GM23338 (cell line): Measurements from ENCODE around the gene CNOT1. TPM values are rescaled to one million over a fixed set of nuclear protein-coding genes. Genes with fewer than 3 reads are reported as not detected.

Experiments used
- ATAC-seq: fragments of 200-7000 bp; cut with Tn5 transposase; 3 replicates; pipeline ENCODE4 v1.9.1; 2020
- DNase-seq: peaks from one replicate; pipeline ENCODE4 v3.0.0-alpha.2; 2015; ENCODE audit warnings: low spot score
- H2AFZ ChIP-seq: fragments of 200-600 bp; sonication (generic); 2 replicates; pipeline ENCODE4 v1.8.0; 2016; ENCODE audit warnings: antibody characterized with exemption, mild to moderate bottlenecking, moderate library complexity
- H3F3A ChIP-seq: fragments of 200-600 bp; sonication (generic); replicated peaks from 2 replicates; pipeline ENCODE4 v1.8.0; 2017; ENCODE audit warnings: antibody characterized with exemption, mixed run types, low read depth
- H3K27ac ChIP-seq: fragments of 200-600 bp; sonication (generic); 2 replicates; pipeline ENCODE4 v1.6.1; 2016; ENCODE audit warnings: low read depth
- H3K27me3 ChIP-seq: fragments of 200-600 bp; sonication (generic); 2 replicates; pipeline ENCODE4 v1.8.0; 2016; ENCODE audit warnings: mild to moderate bottlenecking, mixed run types, moderate library complexity; ENCODE audit not compliant: insufficient read depth
- H3K36me3 ChIP-seq: fragments of 200-600 bp; sonication (generic); 2 replicates; pipeline ENCODE4 v1.8.0; 2016; ENCODE audit warnings: mild to moderate bottlenecking; ENCODE audit not compliant: insufficient read depth
- H3K4me1 ChIP-seq: fragments of 200-600 bp; sonication (generic); 2 replicates; pipeline ENCODE4 v1.8.0; 2016; ENCODE audit warnings: mild to moderate bottlenecking, moderate library complexity; ENCODE audit not compliant: insufficient read depth
- H3K4me2 ChIP-seq: fragments of 200-600 bp; sonication (generic); 2 replicates; pipeline ENCODE4 v1.7.1; 2017; ENCODE audit warnings: mixed run types
- H3K4me3 ChIP-seq: fragments of 200-600 bp; sonication (generic); 2 replicates; pipeline ENCODE4 v1.6.1; 2016; ENCODE audit warnings: mixed run types
- H3K79me2 ChIP-seq: fragments of 200-600 bp; sonication (generic); replicated peaks from 2 replicates; pipeline ENCODE4 v1.8.0; 2017; ENCODE audit warnings: mild to moderate bottlenecking; ENCODE audit not compliant: insufficient read depth
- H3K9me2 ChIP-seq: fragments of 200-600 bp; sonication (generic); 2 replicates; pipeline ENCODE4 v1.8.0; 2017; ENCODE audit not compliant: insufficient read depth
- H4K20me1 ChIP-seq: fragments of 200-600 bp; sonication (generic); replicated peaks from 2 replicates; pipeline ENCODE4 v1.8.0; 2017; ENCODE audit warnings: mild to moderate bottlenecking; ENCODE audit not compliant: insufficient read depth
- H3K27ac Mint-ChIP-seq: 2 replicates; pipeline ENCODE4 v1.8.0; 2020; ENCODE audit warnings: inconsistent platforms, mild to moderate bottlenecking, moderate library complexity, mixed read lengths
- H3K27me3 Mint-ChIP-seq: 3 replicates; pipeline ENCODE4 v1.8.0; 2022; ENCODE audit warnings: low read depth, mild to moderate bottlenecking, moderate library complexity, mixed read lengths, inconsistent platforms; ENCODE audit not compliant: insufficient read depth, poor library complexity
- H3K36me3 Mint-ChIP-seq: 3 replicates; pipeline ENCODE4 v1.8.0; 2021; ENCODE audit warnings: low read depth, mild to moderate bottlenecking, inconsistent platforms, moderate library complexity, mixed read lengths
- H3K4me1 Mint-ChIP-seq: 3 replicates; pipeline ENCODE4 v1.8.0; 2020; ENCODE audit warnings: mild to moderate bottlenecking, inconsistent platforms, mixed read lengths
- H3K4me3 Mint-ChIP-seq: 3 replicates; pipeline ENCODE4 v1.8.0; 2021; ENCODE audit warnings: moderate library complexity, mild to moderate bottlenecking, inconsistent platforms, mixed read lengths
- H3K9me3 Mint-ChIP-seq: 3 replicates; pipeline ENCODE4 v1.8.0; 2020; ENCODE audit warnings: moderate library complexity, mild to moderate bottlenecking, inconsistent platforms, mixed read lengths
- CREB1 ChIP-seq: fragments of 250-450 bp; sonication (Bioruptor Pico); IDR thresholded peaks from 2 replicates; pipeline ENCODE4 v1.5.0; 2020; ENCODE audit warnings: low read depth, mild to moderate bottlenecking, moderate library complexity
- CTCF ChIP-seq, 2 experiments: fragments of 200-600 bp in 1 of 2; sonication (generic) in 1 of 2; conservative IDR thresholded peaks; 2 replicates each; pipeline versions ENCODE4 v1.5.1 to v1.6.1; 2016 to 2017; ENCODE audit warnings: antibody characterized with exemption in 2 of 2, low read depth in 2 of 2, mild to moderate bottlenecking in 2 of 2, moderate library complexity in 1 of 2
- EZH2 ChIP-seq: fragments of 200-600 bp; sonication (generic); IDR thresholded peaks from one replicate; pipeline ENCODE4 v1.8.0; 2017; ENCODE audit warnings: antibody characterized with exemption, mild to moderate bottlenecking, low read depth; ENCODE audit not compliant: unreplicated experiment
- EZH2phosphoT487 ChIP-seq: fragments of 200-600 bp; sonication (generic); IDR thresholded peaks from one replicate; pipeline ENCODE4 v1.8.1; 2018; ENCODE audit warnings: antibody characterized with exemption; ENCODE audit not compliant: unreplicated experiment
- NANOG ChIP-seq: IDR thresholded peaks from 2 replicates; pipeline ENCODE4 v1.6.1; 2016; ENCODE audit warnings: antibody characterized with exemption, borderline replicate concordance
- POLR2AphosphoS5 ChIP-seq: IDR thresholded peaks from 2 replicates; pipeline ENCODE4 v1.6.1; 2016; ENCODE audit warnings: antibody characterized with exemption, low read depth
- STAT1 ChIP-seq: IDR thresholded peaks from one replicate; pipeline ENCODE4 v1.6.1; 2016; ENCODE audit warnings: antibody characterized with exemption; ENCODE audit not compliant: unreplicated experiment
- ZNF114 ChIP-seq: fragments of 250-450 bp; sonication (Bioruptor Pico); IDR thresholded peaks from 2 replicates; pipeline ENCODE4 v1.5.0; 2020; ENCODE audit warnings: mild to moderate bottlenecking, moderate library complexity
- ZNF331 ChIP-seq: fragments of 250-450 bp; sonication (Bioruptor Pico); IDR thresholded peaks from 2 replicates; pipeline ENCODE4 v1.5.0; 2020; ENCODE audit warnings: low read depth, mild to moderate bottlenecking, moderate library complexity
- polyA plus RNA-seq: library from polyadenylated mRNA; unstranded; fragments of >200 nt; fragmentation: Nextera tagmentation; extraction: Ambion mirVana; gene quantifications from 2 replicates; pipeline ENCODE4 v1.2.1, GENCODE V29; 2016
- total RNA-seq: library from RNA; depleted of rRNA; stranded (reverse); fragments of >200 nt; shearing (Covaris generic); gene quantifications from 2 replicates; pipeline ENCODE4 v1.2.3, GENCODE V29; 2014

Gene CNOT1
- total and polyA plus RNA-seq, 2 experiments from 2014 or later: 59.2 to 298 TPM

GRCh38 chr16:58532414-58532813 is 97.2 kb downstream of the CNOT1 start (continued):
- TF ChIP-seq CTCF (conservative IDR thresholded peaks at IDR 0.05; ENCODE audit: low read depth in 2 of 2) (no peak), STAT1 (no peak), POLR2AphosphoS5 (no peak), ZNF331 (CRISPR knock-in tag) (no peak)

GRCh38 chr16:58530179-58530578 is 99.4 kb downstream of the CNOT1 start:
- DNase-seq (no peak), ATAC-seq (no peak)
- no peak overlapping the region for H3K27ac Mint-ChIP-seq
- Histone ChIP-seq H3K4me3 (no peak overlapping the region), H3K79me2 (0 out of 2 replicates have a peak, but pooled peaks cover 5% of the 10 kb centered on the region), H3K27me3 (no peaks in the 10 kb centered on the region), H3K9me2 (no peaks in the 10 kb centered on the region), H3K4me2 (no peak overlapping the region), H3F3A (no peaks in the 10 kb centered on the region), H3K36me3 (peaks cover 83% of the 10 kb centered on the region), H2AFZ (no peak overlapping the region), H3K4me1 (no peaks in the 10 kb centered on the region), H4K20me1 (peaks cover 24% of the 10 kb centered on the region), H3K27ac (no peak overlapping the region)
- no peaks in the 10 kb centered on the region for H3K4me1 Mint-ChIP-seq
- H3K27me3 Mint-ChIP-seq: peaks cover 1% of the 10 kb centered on the region
- peaks cover 97% of the 10 kb centered on the region for H3K36me3 Mint-ChIP-seq
- TF ChIP-seq ZNF114 (no peak), POLR2AphosphoS5 (no peak), CREB1 (CRISPR knock-in tag) (no peak), STAT1 (no peak), ZNF331 (CRISPR knock-in tag) (no peak), NANOG (no peak), EZH2phosphoT487 (no peak)
- H3K9me3 Mint-ChIP-seq: no peaks in the 10 kb centered on the region
- H3K4me3 Mint-ChIP-seq: no peak overlapping the region

- TF ChIP-seq EZH2 (no peak), ZNF331 (CRISPR knock-in tag) (no peak)
- H3K4me3 ChIP-seq: no peak overlapping the region
- H2AFZ ChIP-seq: no peak overlapping the region
- H3K4me3 Mint-ChIP-seq: no peak overlapping the region
- DNase-seq (no peak), ATAC-seq (no peak)
- H4K20me1 ChIP-seq: peaks cover 31% of the 10 kb centered on the region
- no peaks in the 10 kb centered on the region for H3K9me3 Mint-ChIP-seq
- H3K9me2 ChIP-seq: no peaks in the 10 kb centered on the region
- peaks cover 91% of the 10 kb centered on the region for H3K36me3 Mint-ChIP-seq
- peak overlapping the region; percentile 85; the same call in 1 of the 2 replicates for H3K27ac ChIP-seq
- H3K36me3 ChIP-seq: peaks cover 76% of the 10 kb centered on the region
- no peak overlapping the region; the same call in 1 of the 2 replicates for H3K27ac Mint-ChIP-seq
- H3K4me2 ChIP-seq: no peak overlapping the region
- H3K27me3 Mint-ChIP-seq: peaks cover 19% of the 10 kb centered on the region
- H3K79me2 ChIP-seq: peaks cover 24% of the 10 kb centered on the region
- H3K4me1 ChIP-seq: peaks cover 9% of the 10 kb centered on the region
- H3K4me1 Mint-ChIP-seq: peaks cover 8% of the 10 kb centered on the region
- peaks cover 46% of the 10 kb centered on the region for H3F3A ChIP-seq
- no peaks in the 10 kb centered on the region for H3K27me3 ChIP-seq
Measured at GRCh38 chr16:58519707-58520106, 109.9 kb downstream of the CNOT1 start.
